HL-60 (cell line): ENCODE measurements around the gene KNCN.

ENCODE experiments used
- GABPA ChIP-seq: IDR thresholded peaks from 2 replicates; pipeline ENCODE4 v1.6.1; 2012; ENCODE audit warnings: low read depth
- POLR2AphosphoS5 ChIP-seq: IDR thresholded peaks from 2 replicates; pipeline ENCODE4 v1.6.1; 2012; ENCODE audit warnings: low read depth
- SPI1 ChIP-seq: IDR thresholded peaks from 2 replicates; pipeline ENCODE4 v1.6.1; 2012; ENCODE audit warnings: low read depth, mild to moderate bottlenecking, borderline replicate concordance
- TF ChIP-seq, protein P1 (sequence below): IDR thresholded peaks from one replicate; pipeline ENCODE4 v1.5.1; 2011; ENCODE audit warnings: low read length, control low read depth, inconsistent platforms; ENCODE audit not compliant: insufficient read depth
- TF ChIP-seq, protein P2 (sequence below): IDR thresholded peaks from 2 replicates; pipeline ENCODE4 v1.6.1; 2012; ENCODE audit warnings: low read depth; ENCODE audit not compliant: insufficient replicate concordance

- TF ChIP-seq, protein P1, sequence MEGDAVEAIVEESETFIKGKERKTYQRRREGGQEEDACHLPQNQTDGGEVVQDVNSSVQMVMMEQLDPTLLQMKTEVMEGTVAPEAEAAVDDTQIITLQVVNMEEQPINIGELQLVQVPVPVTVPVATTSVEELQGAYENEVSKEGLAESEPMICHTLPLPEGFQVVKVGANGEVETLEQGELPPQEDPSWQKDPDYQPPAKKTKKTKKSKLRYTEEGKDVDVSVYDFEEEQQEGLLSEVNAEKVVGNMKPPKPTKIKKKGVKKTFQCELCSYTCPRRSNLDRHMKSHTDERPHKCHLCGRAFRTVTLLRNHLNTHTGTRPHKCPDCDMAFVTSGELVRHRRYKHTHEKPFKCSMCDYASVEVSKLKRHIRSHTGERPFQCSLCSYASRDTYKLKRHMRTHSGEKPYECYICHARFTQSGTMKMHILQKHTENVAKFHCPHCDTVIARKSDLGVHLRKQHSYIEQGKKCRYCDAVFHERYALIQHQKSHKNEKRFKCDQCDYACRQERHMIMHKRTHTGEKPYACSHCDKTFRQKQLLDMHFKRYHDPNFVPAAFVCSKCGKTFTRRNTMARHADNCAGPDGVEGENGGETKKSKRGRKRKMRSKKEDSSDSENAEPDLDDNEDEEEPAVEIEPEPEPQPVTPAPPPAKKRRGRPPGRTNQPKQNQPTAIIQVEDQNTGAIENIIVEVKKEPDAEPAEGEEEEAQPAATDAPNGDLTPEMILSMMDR: no peak
- TF ChIP-seq POLR2AphosphoS5 (no peak), SPI1 (no peak), GABPA (no peak)
- TF ChIP-seq, protein P2, sequence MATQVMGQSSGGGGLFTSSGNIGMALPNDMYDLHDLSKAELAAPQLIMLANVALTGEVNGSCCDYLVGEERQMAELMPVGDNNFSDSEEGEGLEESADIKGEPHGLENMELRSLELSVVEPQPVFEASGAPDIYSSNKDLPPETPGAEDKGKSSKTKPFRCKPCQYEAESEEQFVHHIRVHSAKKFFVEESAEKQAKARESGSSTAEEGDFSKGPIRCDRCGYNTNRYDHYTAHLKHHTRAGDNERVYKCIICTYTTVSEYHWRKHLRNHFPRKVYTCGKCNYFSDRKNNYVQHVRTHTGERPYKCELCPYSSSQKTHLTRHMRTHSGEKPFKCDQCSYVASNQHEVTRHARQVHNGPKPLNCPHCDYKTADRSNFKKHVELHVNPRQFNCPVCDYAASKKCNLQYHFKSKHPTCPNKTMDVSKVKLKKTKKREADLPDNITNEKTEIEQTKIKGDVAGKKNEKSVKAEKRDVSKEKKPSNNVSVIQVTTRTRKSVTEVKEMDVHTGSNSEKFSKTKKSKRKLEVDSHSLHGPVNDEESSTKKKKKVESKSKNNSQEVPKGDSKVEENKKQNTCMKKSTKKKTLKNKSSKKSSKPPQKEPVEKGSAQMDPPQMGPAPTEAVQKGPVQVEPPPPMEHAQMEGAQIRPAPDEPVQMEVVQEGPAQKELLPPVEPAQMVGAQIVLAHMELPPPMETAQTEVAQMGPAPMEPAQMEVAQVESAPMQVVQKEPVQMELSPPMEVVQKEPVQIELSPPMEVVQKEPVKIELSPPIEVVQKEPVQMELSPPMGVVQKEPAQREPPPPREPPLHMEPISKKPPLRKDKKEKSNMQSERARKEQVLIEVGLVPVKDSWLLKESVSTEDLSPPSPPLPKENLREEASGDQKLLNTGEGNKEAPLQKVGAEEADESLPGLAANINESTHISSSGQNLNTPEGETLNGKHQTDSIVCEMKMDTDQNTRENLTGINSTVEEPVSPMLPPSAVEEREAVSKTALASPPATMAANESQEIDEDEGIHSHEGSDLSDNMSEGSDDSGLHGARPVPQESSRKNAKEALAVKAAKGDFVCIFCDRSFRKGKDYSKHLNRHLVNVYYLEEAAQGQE: no peak
Observed at GRCh38 chr1:46508757-46509156, 42.7 kb downstream of the KNCN start.
